Karpas-422 (cell line): ENCODE results near the gene BDP1. TPM values are rescaled to one million over a fixed set of nuclear protein-coding genes. Genes with fewer than 3 reads are reported as not detected.

Source experiments
- DNase-seq: peaks from one replicate; pipeline ENCODE4 v3.0.0-alpha.2; 2015
- H2AFZ ChIP-seq: fragments of 200-600 bp; sonication (generic); 2 replicates; pipeline ENCODE4 v1.6.1; 2014; ENCODE audit warnings: antibody characterized with exemption, low read length, mixed read lengths
- H3K27ac ChIP-seq: fragments of 200-600 bp; sonication (generic); 2 replicates; pipeline ENCODE4 v1.5.1; 2014; ENCODE audit warnings: mild to moderate bottlenecking, low read length, moderate library complexity
- H3K27me3 ChIP-seq: fragments of 200-600 bp; sonication (generic); 2 replicates; pipeline ENCODE4 v1.6.1; 2014; ENCODE audit warnings: low read length, mixed read lengths
- H3K36me3 ChIP-seq: fragments of 200-600 bp; sonication (generic); 2 replicates; pipeline ENCODE4 v1.6.1; 2014; ENCODE audit warnings: low read length, mixed read lengths; ENCODE audit not compliant: insufficient read depth
- H3K4me1 ChIP-seq: fragments of 200-600 bp; sonication (generic); 2 replicates; pipeline ENCODE4 v1.6.1; 2014; ENCODE audit warnings: mild to moderate bottlenecking, low read length, mixed read lengths
- H3K4me2 ChIP-seq: fragments of 200-600 bp; sonication (generic); 2 replicates; pipeline ENCODE4 v1.6.1; 2014; ENCODE audit warnings: low read length, low read depth, mild to moderate bottlenecking; ENCODE audit not compliant: poor library complexity, severe bottlenecking
- H3K4me3 ChIP-seq: fragments of 200-600 bp; sonication (generic); 2 replicates; pipeline ENCODE4 v1.5.1; 2014; ENCODE audit warnings: mild to moderate bottlenecking, antibody characterized with exemption, low read length, mixed read lengths
- H3K79me2 ChIP-seq: fragments of 200-600 bp; sonication (generic); 2 replicates; pipeline ENCODE4 v1.6.1; 2014; ENCODE audit warnings: mild to moderate bottlenecking, low read length, mixed read lengths
- H3K9ac ChIP-seq: fragments of 200-600 bp; sonication (generic); 2 replicates; pipeline ENCODE4 v1.6.0; 2014; ENCODE audit warnings: low read length
- H3K9me2 ChIP-seq: fragments of 200-600 bp; sonication (generic), shearing (Covaris generic); replicated peaks from 2 replicates; pipeline ENCODE4 v1.6.0; 2014; ENCODE audit warnings: mild to moderate bottlenecking, low read length, moderate library complexity; ENCODE audit not compliant: insufficient read depth
- H3K9me3 ChIP-seq: fragments of 300-700, 200-600 bp; sonication (generic); 2 replicates; pipeline ENCODE4 v1.6.1; 2014; ENCODE audit warnings: low read length, mixed read lengths
- H4K20me1 ChIP-seq: fragments of 200-600 bp; sonication (generic); 2 replicates; pipeline ENCODE4 v1.6.1; 2014; ENCODE audit warnings: mild to moderate bottlenecking, antibody characterized with exemption, low read length, low read depth; ENCODE audit not compliant: insufficient read depth
- total RNA-seq: library from RNA; depleted of rRNA; stranded (reverse); fragments of >200 nt; shearing (Covaris generic); gene quantifications from 2 replicates; pipeline ENCODE4 v1.2.3, GENCODE V29; 2014; ENCODE audit warnings: low replicate concordance

Gene BDP1
- total RNA-seq, 1 experiment from 2014 or later = 42.5 TPM

DNA sequence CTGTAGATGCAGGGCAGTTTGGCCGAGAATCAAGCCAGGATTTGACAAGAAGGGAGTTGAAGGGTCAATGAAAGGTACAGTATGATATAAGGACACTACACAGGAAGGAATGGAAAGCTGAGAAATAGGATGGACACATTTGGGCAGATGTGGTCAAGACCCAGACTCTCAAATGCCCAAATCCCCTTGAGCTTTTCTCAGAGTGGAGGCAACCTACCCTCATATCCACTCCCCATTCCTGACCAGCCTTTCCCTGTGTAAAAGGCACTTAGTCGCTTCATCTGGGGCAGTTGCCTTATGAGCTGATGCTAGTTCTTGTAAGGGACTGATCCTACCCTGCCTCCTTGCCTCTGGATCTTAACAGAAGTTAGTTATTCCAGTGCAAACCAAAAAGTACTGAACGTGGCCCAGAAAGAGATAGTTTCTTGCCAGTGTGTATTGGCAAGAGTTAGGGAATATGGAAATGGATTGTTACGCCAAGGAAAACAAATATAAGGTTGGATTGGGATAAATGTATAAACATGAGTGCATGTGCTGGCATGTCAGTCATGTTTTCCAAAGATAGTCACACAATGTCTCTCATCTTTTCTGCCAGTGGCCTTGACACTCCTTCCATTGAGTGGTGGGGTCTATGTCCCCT is 127.6 kb downstream of the BDP1 start:
- peaks cover 6% of the 10 kb centered on the region for H3K4me1 ChIP-seq
- H3K27me3 ChIP-seq = no peaks in the 10 kb centered on the region
- no peak overlapping the region for H3K27ac ChIP-seq
- H3K36me3 ChIP-seq = peaks cover 4% of the 10 kb centered on the region; the same call in 1 of the 2 replicates
- H3K4me2 ChIP-seq = no peak overlapping the region
- no peaks in the 10 kb centered on the region for H3K9me3 ChIP-seq
- H3K9me2 ChIP-seq = no peaks in the 10 kb centered on the region
- H3K79me2 ChIP-seq = peaks cover 9% of the 10 kb centered on the region
- H2AFZ ChIP-seq = no peak overlapping the region
- H3K4me3 ChIP-seq = no peak overlapping the region
- H4K20me1 ChIP-seq = no peaks in the 10 kb centered on the region
- no peak overlapping the region for H3K9ac ChIP-seq
- DNase-seq = no peak

- Histone ChIP-seq H3K4me3 (peak overlapping the region; percentile 76), H3K4me2 (peak overlapping the region; percentile 85), H3K9me2 (no peaks in the 10 kb centered on the region), H3K27ac (peak overlapping the region; percentile 76), H3K9ac (peak overlapping the region; percentile 86), H3K27me3 (no peaks in the 10 kb centered on the region), H3K9me3 (no peaks in the 10 kb centered on the region), H3K4me1 (peaks cover 26% of the 10 kb centered on the region), H3K79me2 (peaks cover 41% of the 10 kb centered on the region), H4K20me1 (no peaks in the 10 kb centered on the region), H3K36me3 (peaks cover 7% of the 10 kb centered on the region; the same call in 1 of the 2 replicates), H2AFZ (0 out of 2 replicates have a peak overlapping the region, but pooled peaks have one; percentile 23)
- DNase-seq = peak; percentile 80
These were observed 130.8 kb downstream of the BDP1 start for GRCh38 chr5:71586052-71586940.

GRCh38 chr5:71586941-71587765 is 131.7 kb downstream of the BDP1 start, which contains the start of gene MCCC2:
MCCC2 (plus strand) TSS chr5:71587340; CDS start chr5:71587426, 86 bp downstream.
- Histone ChIP-seq H3K4me1 (peaks cover 26% of the 10 kb centered on the region), H3K36me3 (peaks cover 7% of the 10 kb centered on the region; the same call in 1 of the 2 replicates), H3K9me3 (no peaks in the 10 kb centered on the region), H3K9ac (peak within 1 kb of the TSS; percentile 86), H3K4me2 (peak within 1 kb of the TSS; percentile 85), H2AFZ (peak within 1 kb of the TSS; percentile 23; the same call in 1 of the 2 replicates), H3K27me3 (no peaks in the 10 kb centered on the region), H3K27ac (peak within 1 kb of the TSS; percentile 76), H3K9me2 (no peaks in the 10 kb centered on the region), H3K79me2 (peaks cover 50% of the 10 kb centered on the region), H3K4me3 (peak within 1 kb of the TSS; percentile 76), H4K20me1 (no peaks in the 10 kb centered on the region)
- DNase-seq = peak; percentile 99

GRCh38 chr5:71587766-71588532 is 132.5 kb downstream of the BDP1 start:
- Histone ChIP-seq H3K4me3 (peak overlapping the region; percentile 76), H3K9ac (peak overlapping the region; percentile 86), H3K27me3 (no peaks in the 10 kb centered on the region), H3K27ac (peak overlapping the region; percentile 52), H4K20me1 (no peaks in the 10 kb centered on the region), H3K4me2 (peak overlapping the region; percentile 85), H3K9me3 (no peaks in the 10 kb centered on the region), H3K79me2 (peaks cover 57% of the 10 kb centered on the region), H3K4me1 (peaks cover 26% of the 10 kb centered on the region), H2AFZ (peak overlapping the region; percentile 15; the same call in 1 of the 2 replicates), H3K9me2 (no peaks in the 10 kb centered on the region), H3K36me3 (peaks cover 7% of the 10 kb centered on the region; the same call in 1 of the 2 replicates)
- no peak for DNase-seq

GRCh38 chr5:71588533-71588885 is 133.1 kb downstream of the BDP1 start:
- Histone ChIP-seq H3K4me2 (peak overlapping the region; percentile 85), H3K9me2 (no peaks in the 10 kb centered on the region), H4K20me1 (no peaks in the 10 kb centered on the region), H3K27ac (no peak overlapping the region), H3K4me3 (peak overlapping the region; percentile 76), H3K4me1 (peaks cover 26% of the 10 kb centered on the region), H2AFZ (no peak overlapping the region), H3K79me2 (peaks cover 61% of the 10 kb centered on the region), H3K9ac (peak overlapping the region; percentile 86), H3K36me3 (peaks cover 7% of the 10 kb centered on the region; the same call in 1 of the 2 replicates), H3K27me3 (no peaks in the 10 kb centered on the region), H3K9me3 (no peaks in the 10 kb centered on the region)
- no peak for DNase-seq

- H3K4me2 ChIP-seq = peak overlapping the region; percentile 85
- no peaks in the 10 kb centered on the region for H3K9me3 ChIP-seq
- H4K20me1 ChIP-seq = no peaks in the 10 kb centered on the region
- DNase-seq = no peak
- no peak overlapping the region for H2AFZ ChIP-seq
- H3K27ac ChIP-seq = no peak overlapping the region
- H3K36me3 ChIP-seq = peaks cover 11% of the 10 kb centered on the region; the same call in 1 of the 2 replicates
- H3K4me1 ChIP-seq = peaks cover 26% of the 10 kb centered on the region
- H3K4me3 ChIP-seq = no peak overlapping the region
- H3K9me2 ChIP-seq = no peaks in the 10 kb centered on the region
- no peak overlapping the region for H3K9ac ChIP-seq
- no peaks in the 10 kb centered on the region for H3K27me3 ChIP-seq
- H3K79me2 ChIP-seq = peaks cover 66% of the 10 kb centered on the region
These were observed 134.5 kb downstream of the BDP1 start for GRCh38 chr5:71589903-71590302.

DNA sequence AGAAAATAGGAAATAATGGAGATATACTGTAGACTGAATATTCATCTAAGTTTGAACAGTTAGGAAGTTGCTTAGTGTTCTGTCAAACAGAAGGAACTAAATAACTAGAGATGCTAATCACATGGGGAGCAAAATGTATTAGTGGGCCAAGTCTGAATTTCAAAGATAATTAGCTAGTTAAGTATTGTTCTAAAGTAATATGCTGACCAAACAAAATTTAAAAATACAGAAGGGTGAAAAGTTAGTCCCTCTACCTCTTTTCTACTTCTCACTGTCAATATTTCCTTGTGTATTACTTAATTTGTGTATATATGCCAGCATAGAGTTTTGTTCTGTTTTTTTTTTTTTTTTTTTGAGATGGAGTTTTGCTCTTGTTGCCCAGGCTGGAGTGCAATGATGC is 135.6 kb downstream of the BDP1 start:
- no peaks in the 10 kb centered on the region for H3K9me2 ChIP-seq
- no peak overlapping the region for H3K27ac ChIP-seq
- peaks cover 18% of the 10 kb centered on the region; the same call in 1 of the 2 replicates for H3K36me3 ChIP-seq
- DNase-seq = no peak
- H4K20me1 ChIP-seq = no peaks in the 10 kb centered on the region
- no peak overlapping the region for H3K4me3 ChIP-seq
- no peak overlapping the region for H3K4me2 ChIP-seq
- no peaks in the 10 kb centered on the region for H3K9me3 ChIP-seq
- no peak overlapping the region for H3K9ac ChIP-seq
- H3K79me2 ChIP-seq = peaks cover 76% of the 10 kb centered on the region
- H3K27me3 ChIP-seq = no peaks in the 10 kb centered on the region
- H2AFZ ChIP-seq = no peak overlapping the region
- H3K4me1 ChIP-seq = peaks cover 26% of the 10 kb centered on the region
